ENCODE data around the gene ENAM. TPM values are rescaled to one million over a fixed set of nuclear protein-coding genes. Genes with fewer than 3 reads are reported as not detected.
"Not testable (repeated sequence)": the region's sequence is repeated elsewhere in the genome, so short reads cannot be mapped to it uniquely, and the experiment has no call there.

The ENAM gene
- total and polyA plus RNA-seq, 5 donors: 2.6 to 12.1 (median 3.6) TPM

GRCh38 chr4:70629469-70630090 is 1.0 kb downstream of the ENAM start:
- no peaks in the 10 kb centered on the region for H3K27me3 ChIP-seq (ENCODE audit: control insufficient read depth, insufficient read depth)
- DNase-seq (no peak), ATAC-seq (no peak)
- no peaks in the 10 kb centered on the region for H3K4me1 ChIP-seq (ENCODE audit: control insufficient read depth, insufficient read depth, low read length)
- no peak overlapping the region for H3K4me3 ChIP-seq (ENCODE audit: low read length)
- 85% methylated on average over 1 of the region's 1 CpG for WGBS
- no peak overlapping the region for H3K27ac ChIP-seq (ENCODE audit: low read length)
- no peaks in the 10 kb centered on the region for H3K9me3 ChIP-seq (ENCODE audit: control insufficient read depth, low read length)
- intact Hi-C loops (cut with DNase I): no loop called here

- 69% methylated on average over 3 of the region's 3 CpGs for WGBS
- intact Hi-C loops (cut with DNase I): no loop called here
These were observed 1.6 kb downstream of the ENAM start for GRCh38 chr4:70630162-70630561.

GRCh38 chr4:70632028-70632427 is 3.5 kb downstream of the ENAM start:
- Histone ChIP-seq H3K4me1 (ENCODE audit: control insufficient read depth, insufficient read depth, low read length) (no peaks in the 10 kb centered on the region), H3K9me3 (ENCODE audit: control insufficient read depth, low read length) (no peaks in the 10 kb centered on the region), H3K27me3 (ENCODE audit: control insufficient read depth, insufficient read depth) (no peaks in the 10 kb centered on the region), H3K4me3 (ENCODE audit: low read length) (no peak overlapping the region), H3K27ac (ENCODE audit: low read length) (no peak overlapping the region)
- WGBS: 86% methylated on average over 1 of the region's 1 CpG
- no peak for ATAC-seq
- no peak for DNase-seq
- intact Hi-C loops (cut with DNase I): no loop called here

More at GRCh38 chr4:70630162-70630561, 1.6 kb downstream of the ENAM start:
- DNase-seq: no peak
- H3K27me3 ChIP-seq (ENCODE audit: control insufficient read depth, insufficient read depth): no peaks in the 10 kb centered on the region
- H3K4me3 ChIP-seq (ENCODE audit: low read length): no peak overlapping the region
- no peak for ATAC-seq
- H3K4me1 ChIP-seq (ENCODE audit: control insufficient read depth, insufficient read depth, low read length): no peaks in the 10 kb centered on the region
- no peak overlapping the region for H3K27ac ChIP-seq (ENCODE audit: low read length)
- H3K9me3 ChIP-seq (ENCODE audit: control insufficient read depth, low read length): no peaks in the 10 kb centered on the region

DNA sequence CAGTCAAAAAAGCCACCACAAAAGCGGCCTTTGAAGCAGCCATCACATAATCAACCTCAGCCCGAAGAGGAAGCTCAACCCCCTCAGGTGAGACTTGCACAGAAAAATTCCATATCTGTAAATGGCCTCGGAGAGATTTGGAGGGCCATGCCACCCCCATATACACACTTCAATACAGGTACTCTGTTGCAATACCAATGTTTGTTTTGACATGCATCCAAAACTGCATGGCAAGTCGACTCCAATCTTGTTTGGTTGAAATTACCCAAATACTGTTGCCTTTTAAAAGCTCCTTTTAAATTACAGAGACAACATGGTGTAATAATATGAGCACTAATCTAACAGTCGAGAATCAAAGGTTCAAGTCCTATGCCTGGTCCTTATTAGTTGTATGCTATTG is 5.9 kb downstream of the ENAM start:
- Histone ChIP-seq H3K9me3 (ENCODE audit: control insufficient read depth, low read length) (no peaks in the 10 kb centered on the region), H3K27me3 (ENCODE audit: control insufficient read depth, insufficient read depth) (no peaks in the 10 kb centered on the region), H3K4me1 (ENCODE audit: control insufficient read depth, insufficient read depth, low read length) (no peaks in the 10 kb centered on the region), H3K27ac (ENCODE audit: low read length) (no peak overlapping the region), H3K4me3 (ENCODE audit: low read length) (no peak overlapping the region)
- no peak for ATAC-seq
- intact Hi-C loops (cut with DNase I): no loop called here
- 91% methylated on average over 5 of the region's 5 CpGs for WGBS
- DNase-seq: no peak

- Histone ChIP-seq H3K4me1 (ENCODE audit: control insufficient read depth, insufficient read depth, low read length) (no peaks in the 10 kb centered on the region), H3K27me3 (ENCODE audit: control insufficient read depth, insufficient read depth) (no peaks in the 10 kb centered on the region), H3K9me3 (ENCODE audit: control insufficient read depth, low read length) (no peaks in the 10 kb centered on the region), H3K27ac (ENCODE audit: low read length) (peak overlapping the region; percentile 68), H3K4me3 (ENCODE audit: low read length) (peak overlapping the region; percentile 48)
- 41% methylated on average over 8 of the region's 8 CpGs for WGBS
- ATAC-seq (peak; percentile 56 to 74), DNase-seq (no peak)
- intact Hi-C loops (cut with DNase I): no loop called here
These were observed 8.8 kb downstream of the ENAM start for GRCh38 chr4:70637239-70637913.

- Histone ChIP-seq H3K4me3 (ENCODE audit: low read length) (no peak overlapping the region), H3K9me3 (ENCODE audit: control insufficient read depth, low read length) (no peaks in the 10 kb centered on the region), H3K4me1 (ENCODE audit: control insufficient read depth, insufficient read depth, low read length) (no peaks in the 10 kb centered on the region), H3K27ac (ENCODE audit: low read length) (no peak overlapping the region), H3K27me3 (ENCODE audit: control insufficient read depth, insufficient read depth) (no peaks in the 10 kb centered on the region)
- DNase-seq: no peak
- WGBS: 82% methylated on average over 2 of the region's 2 CpGs
- intact Hi-C loops (cut with DNase I): no loop called here
- ATAC-seq: no peak
These were observed 11.6 kb downstream of the ENAM start for GRCh38 chr4:70640192-70640591.

GRCh38 chr4:70650741-70651140 is 22.2 kb downstream of the ENAM start:
- H3K27me3 ChIP-seq (ENCODE audit: control insufficient read depth, insufficient read depth); H3K4me3 ChIP-seq (ENCODE audit: low read length); H3K9me3 ChIP-seq (ENCODE audit: control insufficient read depth, low read length); intact Hi-C loops (cut with DNase I); H3K27ac ChIP-seq (ENCODE audit: low read length); DNase-seq; H3K4me1 ChIP-seq (ENCODE audit: control insufficient read depth, insufficient read depth, low read length); ATAC-seq: not testable (repeated sequence)
- WGBS: 80% methylated on average over 4 of the region's 4 CpGs

GRCh38 chr4:70651864-70652506 is 23.4 kb downstream of the ENAM start:
- Histone ChIP-seq H3K9me3 (ENCODE audit: control insufficient read depth, low read length) (no peaks in the 10 kb centered on the region), H3K4me3 (ENCODE audit: low read length) (no peak overlapping the region), H3K27ac (ENCODE audit: low read length) (no peak overlapping the region), H3K4me1 (ENCODE audit: control insufficient read depth, insufficient read depth, low read length) (no peaks in the 10 kb centered on the region), H3K27me3 (ENCODE audit: control insufficient read depth, insufficient read depth) (no peaks in the 10 kb centered on the region)
- WGBS: 7% methylated on average over 4 of the region's 4 CpGs
- DNase-seq (no peak), ATAC-seq (peak; percentile 36 to 44)
- intact Hi-C loops (cut with DNase I): no loop called here

DNA sequence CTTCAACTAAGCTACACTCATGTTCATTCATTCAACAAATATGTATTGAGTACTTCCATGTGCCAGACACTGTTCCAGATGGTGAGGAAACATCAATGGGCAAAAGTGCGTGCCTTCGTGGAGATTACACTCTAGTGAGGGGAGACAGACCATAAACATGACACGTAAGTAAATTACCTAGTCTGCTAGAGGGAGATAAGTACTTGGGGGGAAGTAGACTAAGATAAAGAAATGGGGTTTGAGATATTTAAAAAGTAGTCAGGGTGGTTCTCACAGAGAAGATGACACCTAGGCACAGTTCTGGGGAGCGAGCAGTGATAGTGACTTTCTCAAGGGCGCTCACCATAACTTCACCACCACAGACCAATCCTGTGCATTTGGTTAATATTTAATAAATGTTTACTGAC is 26.1 kb downstream of the ENAM start:
- Histone ChIP-seq H3K27ac (ENCODE audit: low read length) (no peak overlapping the region), H3K27me3 (ENCODE audit: control insufficient read depth, insufficient read depth) (no peaks in the 10 kb centered on the region), H3K4me1 (ENCODE audit: control insufficient read depth, insufficient read depth, low read length) (no peaks in the 10 kb centered on the region), H3K9me3 (ENCODE audit: control insufficient read depth, low read length) (no peaks in the 10 kb centered on the region), H3K4me3 (ENCODE audit: low read length) (no peak overlapping the region)
- intact Hi-C loops (cut with DNase I): no loop called here
- WGBS: 50% methylated on average over 5 of the region's 5 CpGs
- DNase-seq (no peak), ATAC-seq (no peak)

DNA sequence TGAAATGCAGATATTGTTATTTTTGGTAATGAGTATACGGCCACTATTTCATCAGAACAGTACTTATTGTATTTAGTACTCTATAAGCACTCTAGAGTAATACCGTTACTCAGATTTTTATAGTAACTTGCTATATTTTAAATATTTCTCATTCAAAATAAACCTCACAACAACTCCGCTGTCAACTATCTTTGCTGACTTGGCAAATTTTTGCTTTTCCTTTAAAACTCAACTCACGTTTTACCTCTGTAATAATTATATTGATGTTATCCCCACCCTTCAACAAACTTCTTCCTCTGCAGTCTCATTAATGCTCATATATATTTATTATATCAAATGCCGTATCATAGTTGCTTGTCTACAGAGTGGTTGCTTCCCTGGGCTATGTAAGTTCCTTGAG is 28.8 kb downstream of the ENAM start:
- WGBS: 78% methylated on average over 5 of the region's 5 CpGs
- no peaks in the 10 kb centered on the region for H3K4me1 ChIP-seq (ENCODE audit: control insufficient read depth, insufficient read depth, low read length)
- H3K4me3 ChIP-seq (ENCODE audit: low read length): no peak overlapping the region
- H3K27me3 ChIP-seq (ENCODE audit: control insufficient read depth, insufficient read depth): no peaks in the 10 kb centered on the region
- H3K27ac ChIP-seq (ENCODE audit: low read length): no peak overlapping the region
- no peak for ATAC-seq
- no peak for DNase-seq
- H3K9me3 ChIP-seq (ENCODE audit: control insufficient read depth, low read length): no peaks in the 10 kb centered on the region
- intact Hi-C loops (cut with DNase I): no loop called here

GRCh38 chr4:70658418-70658817 is 29.9 kb downstream of the ENAM start:
- H3K9me3 ChIP-seq (ENCODE audit: control insufficient read depth, low read length): no peaks in the 10 kb centered on the region
- no peak overlapping the region for H3K27ac ChIP-seq (ENCODE audit: low read length)
- DNase-seq (no peak), ATAC-seq (no peak)
- no peaks in the 10 kb centered on the region for H3K4me1 ChIP-seq (ENCODE audit: control insufficient read depth, insufficient read depth, low read length)
- no peaks in the 10 kb centered on the region for H3K27me3 ChIP-seq (ENCODE audit: control insufficient read depth, insufficient read depth)
- WGBS: 41% methylated on average over 3 of the region's 3 CpGs
- H3K4me3 ChIP-seq (ENCODE audit: low read length): no peak overlapping the region
- intact Hi-C loops (cut with DNase I): no loop called here
